ENCODE data around the gene PRPF40A. TPM values are rescaled to one million over a fixed set of nuclear protein-coding genes. Genes with fewer than 3 reads are reported as not detected.

PRPF40A gene
- total RNA-seq, 1 experiment from 2014 or later, result 166 TPM

DNA sequence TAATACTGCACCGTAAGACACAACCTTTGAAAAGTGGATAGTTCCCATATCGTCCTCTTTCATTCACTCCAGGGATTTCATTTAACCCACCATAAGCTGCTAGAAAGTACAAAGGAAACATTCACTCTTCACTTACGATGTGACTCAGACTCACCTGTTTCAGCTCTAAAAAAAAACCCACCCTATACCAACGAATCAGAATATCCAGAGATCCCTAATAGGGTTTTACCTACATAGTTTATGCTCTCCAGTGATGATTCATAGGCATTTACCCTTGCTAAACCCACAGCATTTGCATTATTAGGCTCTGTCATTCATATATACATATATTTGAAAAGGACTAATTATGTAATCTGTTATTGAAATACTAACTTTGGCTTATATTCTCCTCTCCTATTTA is 60.2 kb downstream of the PRPF40A start:
- no peak overlapping the region for H3K4me3 ChIP-seq (ENCODE audit: low read depth, low read length, poor library complexity, severe bottlenecking)
- no peaks in the 10 kb centered on the region for H3K27me3 ChIP-seq (replicated peaks; ENCODE audit: insufficient read depth, low read depth, low read length, poor library complexity)
- no peak overlapping the region for H3K27ac ChIP-seq (ENCODE audit: low read depth, low read length, poor library complexity, severe bottlenecking)
- intact Hi-C loops (cut with micrococcal nuclease; ENCODE audit: unreplicated experiment), result no loop called here
- no TSS peak for BruUV-seq (replicated peaks)
- no peak for DNase-seq (ENCODE audit: low spot score)
- no peaks in the 10 kb centered on the region for H3K4me1 ChIP-seq (ENCODE audit: insufficient read depth, low read length, poor library complexity, severe bottlenecking)
- H3K36me3 ChIP-seq (ENCODE audit: insufficient read depth, low read length, poor library complexity, severe bottlenecking), result peaks cover 79% of the 10 kb centered on the region
- ChIA-PET POLR2A (ENCODE audit: low non-redundant PET) (no interaction called here), CTCF (no interaction called here)
- H3K9me3 ChIP-seq (ENCODE audit: low read depth, low read length, poor library complexity, severe bottlenecking), result no peaks in the 10 kb centered on the region
- no peak for TF ChIP-seq EZH2 (IDR thresholded peaks at IDR 0.05; ENCODE audit: borderline replicate concordance, low read depth, low read length, poor library complexity, severe bottlenecking)
- TF ChIP-seq, protein P1, sequence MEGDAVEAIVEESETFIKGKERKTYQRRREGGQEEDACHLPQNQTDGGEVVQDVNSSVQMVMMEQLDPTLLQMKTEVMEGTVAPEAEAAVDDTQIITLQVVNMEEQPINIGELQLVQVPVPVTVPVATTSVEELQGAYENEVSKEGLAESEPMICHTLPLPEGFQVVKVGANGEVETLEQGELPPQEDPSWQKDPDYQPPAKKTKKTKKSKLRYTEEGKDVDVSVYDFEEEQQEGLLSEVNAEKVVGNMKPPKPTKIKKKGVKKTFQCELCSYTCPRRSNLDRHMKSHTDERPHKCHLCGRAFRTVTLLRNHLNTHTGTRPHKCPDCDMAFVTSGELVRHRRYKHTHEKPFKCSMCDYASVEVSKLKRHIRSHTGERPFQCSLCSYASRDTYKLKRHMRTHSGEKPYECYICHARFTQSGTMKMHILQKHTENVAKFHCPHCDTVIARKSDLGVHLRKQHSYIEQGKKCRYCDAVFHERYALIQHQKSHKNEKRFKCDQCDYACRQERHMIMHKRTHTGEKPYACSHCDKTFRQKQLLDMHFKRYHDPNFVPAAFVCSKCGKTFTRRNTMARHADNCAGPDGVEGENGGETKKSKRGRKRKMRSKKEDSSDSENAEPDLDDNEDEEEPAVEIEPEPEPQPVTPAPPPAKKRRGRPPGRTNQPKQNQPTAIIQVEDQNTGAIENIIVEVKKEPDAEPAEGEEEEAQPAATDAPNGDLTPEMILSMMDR (conservative IDR thresholded peaks at IDR 0.05; ENCODE audit: low read depth, low read length), result no peak

DNA sequence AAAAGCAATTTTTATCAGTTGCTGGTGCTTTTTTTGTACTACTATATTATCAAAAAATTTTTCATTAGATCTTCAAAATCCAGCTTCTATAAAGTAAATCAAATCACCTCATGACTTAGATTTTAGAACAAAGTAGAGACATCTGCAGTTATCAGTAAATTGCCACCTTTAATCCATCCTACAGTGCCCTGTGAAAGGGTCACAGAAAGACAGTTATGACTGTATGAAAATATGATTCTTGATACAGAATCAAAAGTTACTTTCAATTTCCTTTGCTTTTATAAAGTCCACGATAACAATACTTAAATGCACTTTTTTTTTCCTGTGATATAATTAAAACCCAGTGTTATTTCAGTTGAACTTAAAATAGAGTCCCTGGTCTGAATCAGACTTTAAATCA is 61.4 kb downstream of the PRPF40A start:
- CTCF ChIA-PET, result no interaction called here
- no peak for DNase-seq (ENCODE audit: low spot score)
- no peak overlapping the region for H3K27ac ChIP-seq (ENCODE audit: low read depth, low read length, poor library complexity, severe bottlenecking)
- H3K4me1 ChIP-seq (ENCODE audit: insufficient read depth, low read length, poor library complexity, severe bottlenecking), result no peaks in the 10 kb centered on the region
- POLR2A ChIA-PET (ENCODE audit: low non-redundant PET), result no interaction called here
- H3K9me3 ChIP-seq (ENCODE audit: low read depth, low read length, poor library complexity, severe bottlenecking), result no peaks in the 10 kb centered on the region
- BruUV-seq (replicated peaks), result TSS peak; percentile 53
- H3K4me3 ChIP-seq (ENCODE audit: low read depth, low read length, poor library complexity, severe bottlenecking), result no peak overlapping the region
- intact Hi-C loops (cut with micrococcal nuclease; ENCODE audit: unreplicated experiment), result no loop called here
- no peak for TF ChIP-seq EZH2 (IDR thresholded peaks at IDR 0.05; ENCODE audit: borderline replicate concordance, low read depth, low read length, poor library complexity, severe bottlenecking)
- TF ChIP-seq, protein P1 (conservative IDR thresholded peaks at IDR 0.05; ENCODE audit: low read depth, low read length), result no peak
- H3K36me3 ChIP-seq (ENCODE audit: insufficient read depth, low read length, poor library complexity, severe bottlenecking), result peaks cover 75% of the 10 kb centered on the region
- no peaks in the 10 kb centered on the region for H3K27me3 ChIP-seq (replicated peaks; ENCODE audit: insufficient read depth, low read depth, low read length, poor library complexity)

DNA sequence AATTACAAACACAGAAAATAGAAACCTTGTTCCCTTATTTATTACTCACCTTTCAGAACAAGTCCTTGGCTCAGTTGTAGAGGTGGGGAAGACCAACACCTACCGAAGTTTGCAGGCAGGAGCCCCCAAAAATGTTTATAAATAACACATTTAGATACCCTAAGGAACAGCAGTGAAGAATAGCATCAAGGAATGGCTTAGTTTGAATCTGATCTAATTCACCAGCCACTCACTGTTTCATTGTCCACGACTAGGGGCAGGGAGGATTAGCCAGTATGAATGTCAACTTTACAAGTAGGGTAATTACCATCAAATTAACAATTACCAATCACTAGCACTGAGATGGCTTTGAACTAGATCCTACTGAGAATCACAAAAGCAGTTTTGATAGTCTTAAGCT is 65.4 kb downstream of the PRPF40A start:
- no TSS peak for BruUV-seq (replicated peaks)
- no peak overlapping the region for H3K27ac ChIP-seq (ENCODE audit: low read depth, low read length, poor library complexity, severe bottlenecking)
- CTCF ChIA-PET, result no interaction called here
- DNase-seq (ENCODE audit: low spot score), result no peak
- H3K9me3 ChIP-seq (ENCODE audit: low read depth, low read length, poor library complexity, severe bottlenecking), result no peaks in the 10 kb centered on the region
- H3K4me1 ChIP-seq (ENCODE audit: insufficient read depth, low read length, poor library complexity, severe bottlenecking), result peaks cover under 1% of the 10 kb centered on the region
- POLR2A ChIA-PET (ENCODE audit: low non-redundant PET), result no interaction called here
- peaks cover 56% of the 10 kb centered on the region for H3K36me3 ChIP-seq (ENCODE audit: insufficient read depth, low read length, poor library complexity, severe bottlenecking)
- H3K27me3 ChIP-seq (replicated peaks; ENCODE audit: insufficient read depth, low read depth, low read length, poor library complexity), result no peaks in the 10 kb centered on the region
- no peak for TF ChIP-seq EZH2 (IDR thresholded peaks at IDR 0.05; ENCODE audit: borderline replicate concordance, low read depth, low read length, poor library complexity, severe bottlenecking)
- TF ChIP-seq, protein P1 (conservative IDR thresholded peaks at IDR 0.05; ENCODE audit: low read depth, low read length), result no peak
- intact Hi-C loops (cut with micrococcal nuclease; ENCODE audit: unreplicated experiment), result no loop called here
- H3K4me3 ChIP-seq (ENCODE audit: low read depth, low read length, poor library complexity, severe bottlenecking), result no peak overlapping the region
